OCI-LY7 (cell line): ENCODE data around the gene UFL1.

ENCODE experiments used
- EZH2phosphoT487 ChIP-seq: fragments of 200-600 bp; sonication (generic); IDR thresholded peaks from 2 replicates; pipeline ENCODE4 v1.6.1; 2018; ENCODE audit warnings: low read depth, borderline replicate concordance, mild to moderate bottlenecking, mixed run types, antibody characterized with exemption, low read length, moderate library complexity, mixed read lengths
- TF ChIP-seq, protein P1 (sequence below): fragments of 200-600 bp; sonication (generic); conservative IDR thresholded peaks from 2 replicates; pipeline ENCODE4 v1.5.1; 2014; ENCODE audit warnings: mild to moderate bottlenecking, antibody characterized with exemption, low read length, moderate library complexity, mixed read lengths

- TF ChIP-seq, protein P1, sequence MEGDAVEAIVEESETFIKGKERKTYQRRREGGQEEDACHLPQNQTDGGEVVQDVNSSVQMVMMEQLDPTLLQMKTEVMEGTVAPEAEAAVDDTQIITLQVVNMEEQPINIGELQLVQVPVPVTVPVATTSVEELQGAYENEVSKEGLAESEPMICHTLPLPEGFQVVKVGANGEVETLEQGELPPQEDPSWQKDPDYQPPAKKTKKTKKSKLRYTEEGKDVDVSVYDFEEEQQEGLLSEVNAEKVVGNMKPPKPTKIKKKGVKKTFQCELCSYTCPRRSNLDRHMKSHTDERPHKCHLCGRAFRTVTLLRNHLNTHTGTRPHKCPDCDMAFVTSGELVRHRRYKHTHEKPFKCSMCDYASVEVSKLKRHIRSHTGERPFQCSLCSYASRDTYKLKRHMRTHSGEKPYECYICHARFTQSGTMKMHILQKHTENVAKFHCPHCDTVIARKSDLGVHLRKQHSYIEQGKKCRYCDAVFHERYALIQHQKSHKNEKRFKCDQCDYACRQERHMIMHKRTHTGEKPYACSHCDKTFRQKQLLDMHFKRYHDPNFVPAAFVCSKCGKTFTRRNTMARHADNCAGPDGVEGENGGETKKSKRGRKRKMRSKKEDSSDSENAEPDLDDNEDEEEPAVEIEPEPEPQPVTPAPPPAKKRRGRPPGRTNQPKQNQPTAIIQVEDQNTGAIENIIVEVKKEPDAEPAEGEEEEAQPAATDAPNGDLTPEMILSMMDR: no peak
- no peak for TF ChIP-seq EZH2phosphoT487
Measured at GRCh38 chr6:96582436-96582835, 60.8 kb downstream of the UFL1 start.
